ENCODE measurements around the gene GLCCI1.

Gene GLCCI1

GRCh38 chr7:8064828-8065227, 96.2 kb downstream of the GLCCI1 start:
- no peak overlapping the region for H3K4me3 ChIP-seq (ENCODE audit: control insufficient read depth in 1 of 7, extremely low read depth in 1 of 7, insufficient read depth in 4 of 7, low read depth in 2 of 7, low read length in 6 of 7)
- CTCF ChIA-PET: no interaction called here
- no peaks in the 10 kb centered on the region for H3K4me1 ChIP-seq (ENCODE audit: control extremely low read depth in 1 of 4, control insufficient read depth in 4 of 4, insufficient read depth in 4 of 4, low read length in 3 of 4)
- H3K27ac ChIP-seq (ENCODE audit: insufficient read depth in 1 of 2, low read depth in 1 of 2, low read length in 2 of 2, poor library complexity in 1 of 2, severe bottlenecking in 2 of 2): no peak overlapping the region
- H3K36me3 ChIP-seq (ENCODE audit: control insufficient read depth in 4 of 4, insufficient read depth in 4 of 4, low read length in 3 of 4): peaks cover 0 to 26% (median 5%) of the 10 kb centered on the region in 4 experiments
- H3K27me3 ChIP-seq (replicated peaks in 2 of 5; ENCODE audit: control insufficient read depth in 4 of 5, insufficient read depth in 5 of 5, low read length in 4 of 5): no peaks in the 10 kb centered on the region
- WGBS (ENCODE audit: insufficient coverage): 100% methylated on average over 7 of the region's 12 CpGs
- H3K9me3 ChIP-seq (ENCODE audit: control extremely low read depth in 1 of 5, control insufficient read depth in 4 of 5, insufficient read depth in 2 of 5, low read depth in 1 of 5, low read length in 4 of 5): peaks cover 0 to 6% (median 0%) of the 10 kb centered on the region in 5 experiments
- POLR2A ChIA-PET: no interaction called here
- no peak for DNase-seq

GRCh38 chr7:8065356-8065813, 96.8 kb downstream of the GLCCI1 start:
- H3K9me3 ChIP-seq (ENCODE audit: control extremely low read depth in 1 of 5, control insufficient read depth in 4 of 5, insufficient read depth in 2 of 5, low read depth in 1 of 5, low read length in 4 of 5): peaks cover 0 to 6% (median 0%) of the 10 kb centered on the region in 5 experiments
- POLR2A ChIA-PET: no interaction called here
- WGBS (ENCODE audit: insufficient coverage): no CpG with 5 or more reads among the region's 2 CpGs
- no peaks in the 10 kb centered on the region for H3K27me3 ChIP-seq (replicated peaks in 2 of 5; ENCODE audit: control insufficient read depth in 4 of 5, insufficient read depth in 5 of 5, low read length in 4 of 5)
- H3K4me3 ChIP-seq (ENCODE audit: control insufficient read depth in 1 of 7, extremely low read depth in 1 of 7, insufficient read depth in 4 of 7, low read depth in 2 of 7, low read length in 6 of 7): no peak overlapping the region
- no peak overlapping the region for H3K27ac ChIP-seq (ENCODE audit: insufficient read depth in 1 of 2, low read depth in 1 of 2, low read length in 2 of 2, poor library complexity in 1 of 2, severe bottlenecking in 2 of 2)
- CTCF ChIA-PET: no interaction called here
- peaks cover 0 to 24% (median 3%) of the 10 kb centered on the region in 4 experiments for H3K36me3 ChIP-seq (ENCODE audit: control insufficient read depth in 4 of 4, insufficient read depth in 4 of 4, low read length in 3 of 4)
- no peak for DNase-seq
- H3K4me1 ChIP-seq (ENCODE audit: control extremely low read depth in 1 of 4, control insufficient read depth in 4 of 4, insufficient read depth in 4 of 4, low read length in 3 of 4): no peaks in the 10 kb centered on the region

- ChIA-PET POLR2A (no interaction called here), CTCF (interaction anchor here (0.6 kb wide), 1 partner anchor 64 kb away, joined by 3 read pairs; no protein-coding TSS in a partner anchor)
- 97% methylated on average over 10 of the region's 12 CpGs for WGBS (ENCODE audit: insufficient coverage)
- Histone ChIP-seq H3K4me1 (ENCODE audit: control extremely low read depth in 1 of 4, control insufficient read depth in 4 of 4, insufficient read depth in 4 of 4, low read length in 3 of 4) (no peaks in the 10 kb centered on the region), H3K36me3 (ENCODE audit: control insufficient read depth in 4 of 4, insufficient read depth in 4 of 4, low read length in 3 of 4) (peaks cover 3 to 19% (median 4%) of the 10 kb centered on the region in 4 experiments), H3K4me3 (ENCODE audit: control insufficient read depth in 1 of 7, extremely low read depth in 1 of 7, insufficient read depth in 4 of 7, low read depth in 2 of 7, low read length in 6 of 7) (no peak overlapping the region), H3K27me3 (replicated peaks in 2 of 5; ENCODE audit: control insufficient read depth in 4 of 5, insufficient read depth in 5 of 5, low read length in 4 of 5) (no peaks in the 10 kb centered on the region), H3K9me3 (ENCODE audit: control extremely low read depth in 1 of 5, control insufficient read depth in 4 of 5, insufficient read depth in 2 of 5, low read depth in 1 of 5, low read length in 4 of 5) (peaks cover 0 to 5% (median 0%) of the 10 kb centered on the region in 5 experiments), H3K27ac (ENCODE audit: insufficient read depth in 1 of 2, low read depth in 1 of 2, low read length in 2 of 2, poor library complexity in 1 of 2, severe bottlenecking in 2 of 2) (no peak overlapping the region)
- DNase-seq: no peak
Measured at GRCh38 chr7:8068892-8069686, 100.5 kb downstream of the GLCCI1 start.

- H3K27ac ChIP-seq (ENCODE audit: insufficient read depth in 1 of 2, low read depth in 1 of 2, low read length in 2 of 2, poor library complexity in 1 of 2, severe bottlenecking in 2 of 2): no peak overlapping the region
- no peak for DNase-seq
- H3K36me3 ChIP-seq (ENCODE audit: control insufficient read depth in 4 of 4, insufficient read depth in 4 of 4, low read length in 3 of 4): peaks cover 3 to 12% (median 7%) of the 10 kb centered on the region in 4 experiments
- POLR2A ChIA-PET: no interaction called here
- no peaks in the 10 kb centered on the region for H3K9me3 ChIP-seq (ENCODE audit: control extremely low read depth in 1 of 5, control insufficient read depth in 4 of 5, insufficient read depth in 2 of 5, low read depth in 1 of 5, low read length in 4 of 5)
- H3K4me3 ChIP-seq (ENCODE audit: control insufficient read depth in 1 of 7, extremely low read depth in 1 of 7, insufficient read depth in 4 of 7, low read depth in 2 of 7, low read length in 6 of 7): no peak overlapping the region
- H3K4me1 ChIP-seq (ENCODE audit: control extremely low read depth in 1 of 4, control insufficient read depth in 4 of 4, insufficient read depth in 4 of 4, low read length in 3 of 4): no peaks in the 10 kb centered on the region
- no peaks in the 10 kb centered on the region for H3K27me3 ChIP-seq (replicated peaks in 2 of 5; ENCODE audit: control insufficient read depth in 4 of 5, insufficient read depth in 5 of 5, low read length in 4 of 5)
- CTCF ChIA-PET: no interaction called here
- WGBS (ENCODE audit: insufficient coverage): 95% methylated on average over 7 of the region's 9 CpGs
Measured at GRCh38 chr7:8070451-8071180, 102.0 kb downstream of the GLCCI1 start.

- H3K4me3 ChIP-seq (ENCODE audit: control insufficient read depth in 1 of 7, extremely low read depth in 1 of 7, insufficient read depth in 4 of 7, low read depth in 2 of 7, low read length in 6 of 7): no peak overlapping the region
- H3K27ac ChIP-seq (ENCODE audit: insufficient read depth in 1 of 2, low read depth in 1 of 2, low read length in 2 of 2, poor library complexity in 1 of 2, severe bottlenecking in 2 of 2): no peak overlapping the region
- peaks cover 2 to 9% (median 3%) of the 10 kb centered on the region in 4 experiments for H3K36me3 ChIP-seq (ENCODE audit: control insufficient read depth in 4 of 4, insufficient read depth in 4 of 4, low read length in 3 of 4)
- H3K4me1 ChIP-seq (ENCODE audit: control extremely low read depth in 1 of 4, control insufficient read depth in 4 of 4, insufficient read depth in 4 of 4, low read length in 3 of 4): no peaks in the 10 kb centered on the region
- no peak for DNase-seq
- ChIA-PET CTCF (interaction anchor here (1.5 kb wide), 1 partner anchor 11 kb away, joined by 5 read pairs; no protein-coding TSS in a partner anchor), POLR2A (no interaction called here)
- no peaks in the 10 kb centered on the region for H3K27me3 ChIP-seq (replicated peaks in 2 of 5; ENCODE audit: control insufficient read depth in 4 of 5, insufficient read depth in 5 of 5, low read length in 4 of 5)
- no peaks in the 10 kb centered on the region for H3K9me3 ChIP-seq (ENCODE audit: control extremely low read depth in 1 of 5, control insufficient read depth in 4 of 5, insufficient read depth in 2 of 5, low read depth in 1 of 5, low read length in 4 of 5)
Measured at GRCh38 chr7:8078418-8078817, 109.8 kb downstream of the GLCCI1 start.

- Histone ChIP-seq H3K27ac (ENCODE audit: insufficient read depth in 1 of 2, low read depth in 1 of 2, low read length in 2 of 2, poor library complexity in 1 of 2, severe bottlenecking in 2 of 2) (no peak overlapping the region), H3K27me3 (replicated peaks in 2 of 5; ENCODE audit: control insufficient read depth in 4 of 5, insufficient read depth in 5 of 5, low read length in 4 of 5) (no peaks in the 10 kb centered on the region), H3K9me3 (ENCODE audit: control extremely low read depth in 1 of 5, control insufficient read depth in 4 of 5, insufficient read depth in 2 of 5, low read depth in 1 of 5, low read length in 4 of 5) (no peaks in the 10 kb centered on the region), H3K4me3 (ENCODE audit: control insufficient read depth in 1 of 7, extremely low read depth in 1 of 7, insufficient read depth in 4 of 7, low read depth in 2 of 7, low read length in 6 of 7) (no peak overlapping the region), H3K36me3 (ENCODE audit: control insufficient read depth in 4 of 4, insufficient read depth in 4 of 4, low read length in 3 of 4) (peaks cover 0 to 11% (median 8%) of the 10 kb centered on the region in 4 experiments), H3K4me1 (ENCODE audit: control extremely low read depth in 1 of 4, control insufficient read depth in 4 of 4, insufficient read depth in 4 of 4, low read length in 3 of 4) (no peaks in the 10 kb centered on the region)
- WGBS (ENCODE audit: insufficient coverage): 94% methylated on average over 1 of the region's 2 CpGs
- ChIA-PET CTCF (no interaction called here), POLR2A (no interaction called here)
- no peak for DNase-seq
Measured at GRCh38 chr7:8082762-8083161, 114.2 kb downstream of the GLCCI1 start.

GRCh38 chr7:8084836-8085235, 116.2 kb downstream of the GLCCI1 start:
- WGBS (ENCODE audit: insufficient coverage): no CpG with 5 or more reads among the region's 5 CpGs
- no peak for DNase-seq
- ChIA-PET POLR2A (interaction anchor here (0.7 kb wide), 1 partner anchor 29 kb away, joined by 4 read pairs; no protein-coding TSS in a partner anchor), CTCF (interaction anchor here (1.0 kb wide), 1 partner anchor 105 kb away, joined by 3 read pairs; no protein-coding TSS in a partner anchor)
- Histone ChIP-seq H3K27me3 (replicated peaks in 2 of 5; ENCODE audit: control insufficient read depth in 4 of 5, insufficient read depth in 5 of 5, low read length in 4 of 5) (no peaks in the 10 kb centered on the region), H3K4me1 (ENCODE audit: control extremely low read depth in 1 of 4, control insufficient read depth in 4 of 4, insufficient read depth in 4 of 4, low read length in 3 of 4) (no peaks in the 10 kb centered on the region), H3K4me3 (ENCODE audit: control insufficient read depth in 1 of 7, extremely low read depth in 1 of 7, insufficient read depth in 4 of 7, low read depth in 2 of 7, low read length in 6 of 7) (no peak overlapping the region), H3K9me3 (ENCODE audit: control extremely low read depth in 1 of 5, control insufficient read depth in 4 of 5, insufficient read depth in 2 of 5, low read depth in 1 of 5, low read length in 4 of 5) (no peaks in the 10 kb centered on the region), H3K27ac (ENCODE audit: insufficient read depth in 1 of 2, low read depth in 1 of 2, low read length in 2 of 2, poor library complexity in 1 of 2, severe bottlenecking in 2 of 2) (no peak overlapping the region), H3K36me3 (ENCODE audit: control insufficient read depth in 4 of 4, insufficient read depth in 4 of 4, low read length in 3 of 4) (peaks cover 0 to 11% (median 8%) of the 10 kb centered on the region in 4 experiments)
